Measurements from ENCODE around the gene PEX26. TPM values are rescaled to one million over a fixed set of nuclear protein-coding genes. Genes with fewer than 3 reads are reported as not detected.

Gene PEX26
- total and polyA plus RNA-seq, 2 of the 13 experiments (the other 11 are each of a cell fraction or from before 2014, with no cell fraction given): 10.6 to 25.1 TPM

- TF ChIP-seq KAT8 (CRISPR knock-in tag; IDR thresholded peaks at IDR 0.05) (peak; percentile 96), DRAP1 (CRISPR knock-in tag; IDR thresholded peaks at IDR 0.05) (peak; percentile 73), GPBP1L1 (CRISPR knock-in tag; IDR thresholded peaks at IDR 0.05) (no peak), ZBTB1 (CRISPR knock-in tag; IDR thresholded peaks at IDR 0.05; ENCODE audit: borderline replicate concordance) (no peak), ZNF567 (CRISPR knock-in tag; IDR thresholded peaks at IDR 0.05; ENCODE audit: borderline replicate concordance) (0 out of 2 replicates have a peak, but pooled peaks have one; percentile 17), SMARCC2 (IDR thresholded peaks at IDR 0.05) (no peak), ATF5 (CRISPR knock-in tag; IDR thresholded peaks at IDR 0.05; ENCODE audit: low read depth) (no peak), ZFP41 (CRISPR knock-in tag; IDR thresholded peaks at IDR 0.05; ENCODE audit: borderline replicate concordance) (no peak), GATA4 (IDR thresholded peaks at IDR 0.05; ENCODE audit: borderline replicate concordance, low read depth) (no peak), HOMEZ (CRISPR knock-in tag; IDR thresholded peaks at IDR 0.05; ENCODE audit: low read depth) (no peak), TCF7 (IDR thresholded peaks at IDR 0.05; ENCODE audit: low read depth) (no peak), RBM22 (optimal IDR thresholded peaks at IDR 0.05; ENCODE audit: low read length) (peak; percentile 10), HMG20A (CRISPR knock-in tag; IDR thresholded peaks at IDR 0.05; ENCODE audit: borderline replicate concordance) (no peak), ZNF737 (CRISPR knock-in tag; IDR thresholded peaks at IDR 0.05; ENCODE audit: borderline replicate concordance) (no peak), ZNF275 (CRISPR knock-in tag; IDR thresholded peaks at IDR 0.05; ENCODE audit: borderline replicate concordance) (0 out of 2 replicates have a peak, but pooled peaks have one; percentile 35), E2F2 (CRISPR knock-in tag; IDR thresholded peaks at IDR 0.05; ENCODE audit: borderline replicate concordance) (no peak), ZNF713 (CRISPR knock-in tag; IDR thresholded peaks at IDR 0.05) (no peak), TOE1 (CRISPR knock-in tag; IDR thresholded peaks at IDR 0.05) (0 out of 2 replicates have a peak, but pooled peaks have one; percentile 32), PRPF4 (IDR thresholded peaks at IDR 0.05; ENCODE audit: low read depth, low read length, poor library complexity, severe bottlenecking) (no peak), ZNF549 (CRISPR knock-in tag; IDR thresholded peaks at IDR 0.05) (0 out of 2 replicates have a peak, but pooled peaks have one; percentile 7), ZBTB37 (CRISPR knock-in tag; IDR thresholded peaks at IDR 0.05) (no peak)
These were observed at the start of gene PEX26 (continued) for GRCh38 chr22:18077639-18078328.
